ENCODE measurements around the gene COMP. TPM values are rescaled to one million over a fixed set of nuclear protein-coding genes. Genes with fewer than 3 reads are reported as not detected.
A peak's percentile ranks its signal among the peaks of the same experiment; 100 is the strongest.

Gene COMP
- total RNA-seq, 1 experiment from 2014 or later: 0.69 TPM

GRCh38 chr19:18737337-18737953, 53.7 kb downstream of the COMP start:
- DNase-seq (ENCODE audit: low read depth, low spot score) (no peak), ATAC-seq (no peak)
- Histone ChIP-seq H3K27ac (ENCODE audit: low read length) (no peak overlapping the region), H3K27me3 (ENCODE audit: control insufficient read depth, insufficient read depth, low read length) (no peaks in the 10 kb centered on the region), H3K4me1 (ENCODE audit: control insufficient read depth, insufficient read depth, low read length) (no peaks in the 10 kb centered on the region), H3K36me3 (ENCODE audit: control insufficient read depth, insufficient read depth, low read length) (no peaks in the 10 kb centered on the region), H3K9me3 (ENCODE audit: control insufficient read depth, insufficient read depth, low read depth, low read length) (no peaks in the 10 kb centered on the region), H3K4me3 (ENCODE audit: low read depth in 2 of 2, low read length in 2 of 2) (no peak overlapping the region)
- no peak for TF ChIP-seq CTCF (IDR thresholded peaks at IDR 0.05)
- no peak for TF ChIP-seq SIN3A (IDR thresholded peaks at IDR 0.05; ENCODE audit: borderline replicate concordance, insufficient read depth, low read depth, low read length)
- TF ChIP-seq TCF7L2 (IDR thresholded peaks at IDR 0.05; ENCODE audit: low read depth, low read length): no peak
- TF ChIP-seq REST (IDR thresholded peaks at IDR 0.05; ENCODE audit: insufficient read depth in 1 of 2, low read depth in 2 of 2, low read length in 1 of 2): no peak
- ChIA-PET POLR2A (no interaction called here), CTCF (no interaction called here)
- in situ Hi-C loops (cut with HindIII; ENCODE audit: low pct_unique_long_range_greater_than_20kb, low sequenced_read_pairs): no loop called here
- intact Hi-C loops (cut with micrococcal nuclease; ENCODE audit: unreplicated experiment): no loop called here
- BruUV-seq (replicated peaks): no TSS peak

GRCh38 chr19:18736415-18737336, 54.4 kb downstream of the COMP start:
- no TSS peak for BruUV-seq (replicated peaks)
- no peak overlapping the region for H3K27ac ChIP-seq (ENCODE audit: low read length)
- H3K27me3 ChIP-seq (ENCODE audit: control insufficient read depth, insufficient read depth, low read length): no peaks in the 10 kb centered on the region
- 0 out of 2 replicates have a peak, but pooled peaks have one; percentile 17 for ATAC-seq
- no peaks in the 10 kb centered on the region for H3K4me1 ChIP-seq (ENCODE audit: control insufficient read depth, insufficient read depth, low read length)
- DNase-seq (ENCODE audit: low read depth, low spot score): no peak
- H3K36me3 ChIP-seq (ENCODE audit: control insufficient read depth, insufficient read depth, low read length): no peaks in the 10 kb centered on the region
- no peak overlapping the region for H3K4me3 ChIP-seq (ENCODE audit: low read depth in 2 of 2, low read length in 2 of 2)
- intact Hi-C loops (cut with micrococcal nuclease; ENCODE audit: unreplicated experiment): no loop called here
- H3K9me3 ChIP-seq (ENCODE audit: control insufficient read depth, insufficient read depth, low read depth, low read length): no peaks in the 10 kb centered on the region
- in situ Hi-C loops (cut with HindIII; ENCODE audit: low pct_unique_long_range_greater_than_20kb, low sequenced_read_pairs): no loop called here
- POLR2A ChIA-PET: no interaction called here
- CTCF ChIA-PET: no interaction called here
- TF ChIP-seq REST (IDR thresholded peaks at IDR 0.05; ENCODE audit: insufficient read depth in 1 of 2, low read depth in 2 of 2, low read length in 1 of 2) (no peak), SIN3A (IDR thresholded peaks at IDR 0.05; ENCODE audit: borderline replicate concordance, insufficient read depth, low read depth, low read length) (no peak), POLR2AphosphoS5 (IDR thresholded peaks at IDR 0.05; ENCODE audit: low read depth, low read length) (no peak), TCF7L2 (IDR thresholded peaks at IDR 0.05; ENCODE audit: low read depth, low read length) (no peak), CTCF (IDR thresholded peaks at IDR 0.05) (no peak)
